B cell (primary cell): ENCODE data around the gene DLG2. TPM values are rescaled to one million over a fixed set of nuclear protein-coding genes. Genes with fewer than 3 reads are reported as not detected.

Experiments
- ATAC-seq: fragments of 200-7000 bp; cut with Tn5 transposase; one replicate; pipeline ENCODE4 v1.10.0; 2021; ENCODE audit warnings: low read depth, mild to moderate bottlenecking, moderate number of reproducible peaks, moderate library complexity
- CTCF ChIA-PET: fragments of 350-600 bp; sonication (Branson Sonifier 250); formaldehyde crosslinking; loops from one replicate; lab custom pipeline; 2021; ENCODE audit warnings: antibody characterized with exemption, inconsistent platforms; lab: Charles Lee
- POLR2A ChIA-PET: fragments of 350-600 bp; sonication (Branson Sonifier 250); formaldehyde crosslinking; loops from one replicate; lab custom pipeline; 2021; ENCODE audit warnings: antibody characterized with exemption; lab: Charles Lee
- DNase-seq: peaks from one replicate; pipeline ENCODE4 v3.0.0; 2013
- H2AFZ ChIP-seq: 2 replicates; pipeline ENCODE4 v1.6.1; 2012; ENCODE audit warnings: mild to moderate bottlenecking, low read depth, low read length; ENCODE audit not compliant: insufficient read depth, poor library complexity, severe bottlenecking
- H3K27ac ChIP-seq, 2 donors: 1 replicate in 1 of 2; 2 replicates in 1 of 2; pipeline ENCODE4 v1.5.1; 2012 to 2013; ENCODE audit warnings: low read length in 2 of 2, mild to moderate bottlenecking in 2 of 2, moderate library complexity in 1 of 2
- H3K27me3 ChIP-seq, 4 experiments: fragments of 200-600 bp in 1 of 4; sonication (generic) in 1 of 4; replicated peaks in 1 of 4; 1 replicate in 2 of 4; 2 replicates in 2 of 4; pipeline versions ENCODE4 v1.6.1 to v1.7.0; 2013 to 2016; ENCODE audit warnings: low read length in 3 of 4, mild to moderate bottlenecking in 2 of 4, mixed read lengths in 1 of 4, moderate library complexity in 1 of 4; ENCODE audit not compliant: insufficient read depth in 4 of 4, control insufficient read depth in 3 of 4; ENCODE audit errors: control extremely low read depth in 1 of 4
- H3K36me3 ChIP-seq, 2 experiments: replicated peaks in 1 of 2; 1 replicate in 1 of 2; 2 replicates in 1 of 2; pipeline versions ENCODE4 v1.6.1 to v1.7.1; 2013; ENCODE audit warnings: low read length in 1 of 2; ENCODE audit not compliant: insufficient read depth in 2 of 2, control insufficient read depth in 1 of 2; ENCODE audit errors: control extremely low read depth in 1 of 2, extremely low read depth in 1 of 2
- H3K4me1 ChIP-seq, 2 donors: fragments of 200-600 bp in 1 of 2; sonication (generic) in 1 of 2; 1 replicate in 1 of 2; 2 replicates in 1 of 2; pipeline versions ENCODE4 v1.5.1 to v1.6.1; 2013 to 2017; ENCODE audit warnings: low read length in 2 of 2; ENCODE audit not compliant: control insufficient read depth in 2 of 2, insufficient read depth in 2 of 2
- H3K4me2 ChIP-seq: replicated peaks from 2 replicates; pipeline ENCODE3; 2012; ENCODE audit warnings: mild to moderate bottlenecking, low read depth, low read length; ENCODE audit not compliant: poor library complexity, severe bottlenecking
- H3K4me3 ChIP-seq, 5 experiments: fragments of 200-600 bp in 1 of 5; sonication (generic) in 1 of 5; 1 replicate in 3 of 5; 2 replicates in 2 of 5; pipeline versions ENCODE4 v1.5.1 to v1.7.0; 2011 to 2016; ENCODE audit warnings: low read length in 4 of 5, mild to moderate bottlenecking in 4 of 5, low read depth in 2 of 5, control low read depth in 1 of 5, moderate library complexity in 1 of 5; ENCODE audit not compliant: insufficient read depth in 1 of 5; ENCODE audit errors: control extremely low read depth in 1 of 5, extremely low read depth in 1 of 5
- H3K79me2 ChIP-seq: fragments of 200-600 bp; sonication (generic); one replicate; pipeline ENCODE4 v1.6.0; 2016; ENCODE audit warnings: low read length; ENCODE audit not compliant: control insufficient read depth, insufficient read depth
- H3K9ac ChIP-seq: fragments of 200-600 bp; sonication (generic); 2 replicates; pipeline ENCODE4 v1.6.1; 2017; ENCODE audit warnings: mild to moderate bottlenecking, low read length, moderate library complexity
- H3K9me3 ChIP-seq, 3 donors: one replicate each; pipeline versions ENCODE4 v1.6.1 to v1.7.1; 2013; ENCODE audit warnings: low read length in 2 of 3; ENCODE audit not compliant: control insufficient read depth in 2 of 3, insufficient read depth in 1 of 3; ENCODE audit errors: control extremely low read depth in 1 of 3
- H4K20me1 ChIP-seq: 2 replicates; pipeline ENCODE4 v1.6.0; 2012; ENCODE audit warnings: mild to moderate bottlenecking, low read length; ENCODE audit not compliant: insufficient read depth, control insufficient read depth, poor library complexity, severe bottlenecking
- H3K27ac Mint-ChIP-seq: one replicate; pipeline ENCODE4 v1.8.0; 2021; ENCODE audit warnings: mixed read lengths
- H3K27me3 Mint-ChIP-seq: one replicate; pipeline ENCODE4 v1.8.0; 2021; ENCODE audit warnings: mixed read lengths
- H3K4me1 Mint-ChIP-seq: one replicate; pipeline ENCODE4 v1.8.0; 2021; ENCODE audit warnings: mixed read lengths
- H3K4me3 Mint-ChIP-seq: one replicate; pipeline ENCODE4 v1.8.0; 2021; ENCODE audit warnings: mixed read lengths
- H3K9me3 Mint-ChIP-seq: one replicate; pipeline ENCODE4 v1.8.0; 2022; ENCODE audit warnings: mixed read lengths; ENCODE audit not compliant: insufficient read depth
- EZH2 ChIP-seq: IDR thresholded peaks from 2 replicates; pipeline ENCODE4 v1.6.1; 2012; ENCODE audit warnings: borderline replicate concordance, low read depth, mild to moderate bottlenecking, moderate library complexity, low read length; ENCODE audit not compliant: insufficient read depth, poor library complexity, severe bottlenecking
- WGBS: methylation state at CpG from one replicate; pipeline ENCODE4 v1.1.5; 2013; ENCODE audit warnings: missing lambda C conversion rate; ENCODE audit not compliant: insufficient coverage; 5-methylcytosine and 5-hydroxymethylcytosine counted together
- intact Hi-C: fragments of 100-400 bp; cut with micrococcal nuclease; formaldehyde crosslinking; loops from one replicate; pipeline ENCODE4 v1.10.0; 2022
- polyA plus RNA-seq: library from polyadenylated mRNA; depleted of rRNA; stranded (reverse); fragments of >200 nt; gene quantifications from 2 replicates; pipeline ENCODE4 v1.2.3, GENCODE V29; 2012
- total RNA-seq, 2 donors: library from RNA; stranded (reverse); fragments of 120-200 nt in 1 of 2; gene quantifications; 1 replicate in 1 of 2; 2 replicates in 1 of 2; pipeline versions ENCODE4 v1.2.3 to v1.2.4, GENCODE V29; 2013 to 2022
- TF ChIP-seq, protein P1 (sequence below): fragments of 200-600 bp; IDR thresholded peaks from one replicate; pipeline ENCODE4 v1.8.0; 2022; ENCODE audit warnings: antibody characterized with exemption, mild to moderate bottlenecking

Gene DLG2
- total and polyA plus RNA-seq, 2 donors (not counting 1 experiment from before 2014, with no cell fraction given) = 0.54 to 5.4 TPM

- ChIA-PET POLR2A (no interaction called here), CTCF (interaction anchor here (0.7 to 1.0 kb wide), 6 partner anchors 9 to 814 kb away, joined by 3 to 5 read pairs (median 4); partner anchors contain the start of gene CCDC83)
- Histone ChIP-seq H3K4me2 (no peak overlapping the region), H3K27ac (no peak overlapping the region), H4K20me1 (no peaks in the 10 kb centered on the region), H3K36me3 (no peaks in the 10 kb centered on the region), H3K27me3 (no peaks in the 10 kb centered on the region), H3K4me1 (no peaks in the 10 kb centered on the region), H3K9me3 (no peaks in the 10 kb centered on the region), H3K9ac (no peak overlapping the region), H2AFZ (no peak overlapping the region), H3K4me3 (no peak overlapping the region), H3K79me2 (no peaks in the 10 kb centered on the region)
- Mint-ChIP-seq H3K4me3 (no peak overlapping the region), H3K9me3 (no peaks in the 10 kb centered on the region), H3K27ac (no peak overlapping the region), H3K4me1 (no peaks in the 10 kb centered on the region), H3K27me3 (no peaks in the 10 kb centered on the region)
- no peak for ATAC-seq
- TF ChIP-seq EZH2 = no peak
- TF ChIP-seq, protein P1, sequence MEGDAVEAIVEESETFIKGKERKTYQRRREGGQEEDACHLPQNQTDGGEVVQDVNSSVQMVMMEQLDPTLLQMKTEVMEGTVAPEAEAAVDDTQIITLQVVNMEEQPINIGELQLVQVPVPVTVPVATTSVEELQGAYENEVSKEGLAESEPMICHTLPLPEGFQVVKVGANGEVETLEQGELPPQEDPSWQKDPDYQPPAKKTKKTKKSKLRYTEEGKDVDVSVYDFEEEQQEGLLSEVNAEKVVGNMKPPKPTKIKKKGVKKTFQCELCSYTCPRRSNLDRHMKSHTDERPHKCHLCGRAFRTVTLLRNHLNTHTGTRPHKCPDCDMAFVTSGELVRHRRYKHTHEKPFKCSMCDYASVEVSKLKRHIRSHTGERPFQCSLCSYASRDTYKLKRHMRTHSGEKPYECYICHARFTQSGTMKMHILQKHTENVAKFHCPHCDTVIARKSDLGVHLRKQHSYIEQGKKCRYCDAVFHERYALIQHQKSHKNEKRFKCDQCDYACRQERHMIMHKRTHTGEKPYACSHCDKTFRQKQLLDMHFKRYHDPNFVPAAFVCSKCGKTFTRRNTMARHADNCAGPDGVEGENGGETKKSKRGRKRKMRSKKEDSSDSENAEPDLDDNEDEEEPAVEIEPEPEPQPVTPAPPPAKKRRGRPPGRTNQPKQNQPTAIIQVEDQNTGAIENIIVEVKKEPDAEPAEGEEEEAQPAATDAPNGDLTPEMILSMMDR = peak; percentile 78
- peak; percentile 54 for DNase-seq
- intact Hi-C loops = loop anchor here (1.0 to 10.0 kb wide), 7 partner anchors 33 to 1327 kb away; partner anchors contain the start of genes CCDC83 and TMEM126B
Observed at GRCh38 chr11:85595285-85595884, 31.8 kb downstream of the DLG2 start.

DNA sequence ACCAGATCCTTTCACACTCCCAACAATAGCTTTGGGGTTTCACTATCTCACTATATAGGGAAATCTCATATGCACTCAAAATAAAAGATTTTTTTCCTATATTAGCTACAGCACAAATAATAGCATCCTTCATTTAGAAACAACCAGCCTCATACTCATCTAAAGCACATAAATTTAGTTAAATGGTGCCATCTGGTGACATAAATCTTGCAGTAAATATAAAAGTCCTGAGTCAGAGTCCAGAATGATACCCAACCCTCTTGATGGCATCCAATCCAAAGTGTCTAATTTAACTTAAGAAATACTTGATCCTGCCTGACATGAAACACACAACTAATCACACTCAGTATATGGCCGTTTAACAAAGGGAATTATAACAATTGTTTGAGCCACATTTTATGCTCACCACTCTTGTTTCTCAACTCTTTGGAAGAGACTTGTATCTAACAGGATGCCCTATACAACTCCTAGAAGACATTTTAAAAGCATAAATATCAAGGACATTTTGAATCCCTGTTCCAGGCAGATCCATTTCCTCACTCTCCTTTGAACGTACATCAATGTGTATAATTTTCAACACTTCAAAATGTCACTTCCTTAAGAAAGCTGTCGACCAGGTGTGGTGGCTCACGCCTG is 36.2 kb downstream of the DLG2 start:
- H3K4me2 ChIP-seq = no peak overlapping the region
- no peak for TF ChIP-seq EZH2
- TF ChIP-seq, protein P1 = peak; percentile 44
- H3K79me2 ChIP-seq = no peaks in the 10 kb centered on the region
- peaks cover 0 to 1% (median 0%) of the 10 kb centered on the region in 3 donors for H3K9me3 ChIP-seq
- H3K4me1 ChIP-seq = no peaks in the 10 kb centered on the region
- Mint-ChIP-seq H3K4me3 (no peak overlapping the region), H3K9me3 (peaks cover 3% of the 10 kb centered on the region), H3K4me1 (no peaks in the 10 kb centered on the region), H3K27me3 (peaks cover 9% of the 10 kb centered on the region), H3K27ac (no peak overlapping the region)
- 80% methylated on average over 3 of the region's 4 CpGs for WGBS
- ChIA-PET POLR2A (no interaction called here), CTCF (interaction anchor here (0.8 to 4.5 kb wide), 8 partner anchors 12 to 1207 kb away, joined by 3 to 74 read pairs (median 8); no protein-coding TSS in a partner anchor)
- intact Hi-C loops = loop anchor here (1.0 to 10.0 kb wide), 5 partner anchors 384 to 1206 kb away; no protein-coding TSS in a partner anchor
- H3K4me3 ChIP-seq = no peak overlapping the region
- DNase-seq (peak; percentile 44), ATAC-seq (peak; percentile 33)
- H3K27me3 ChIP-seq = no peaks in the 10 kb centered on the region
- H3K27ac ChIP-seq = no peak overlapping the region
- no peaks in the 10 kb centered on the region for H3K36me3 ChIP-seq
- H3K9ac ChIP-seq = no peak overlapping the region
- no peaks in the 10 kb centered on the region for H4K20me1 ChIP-seq
- H2AFZ ChIP-seq = no peak overlapping the region
